Peyer's patch (tissue), 4 donors: ENCODE measurements around the gene BMPR1B. TPM values are rescaled to one million over a fixed set of nuclear protein-coding genes. Genes with fewer than 3 reads are reported as not detected.

ENCODE experiments used
- DNase-seq, 3 donors: peaks; one replicate each; pipeline ENCODE4 v3.0.0-alpha.2; 2017 to 2019
- H3K27ac ChIP-seq, 4 donors: fragments of 200-600 bp; sonication (generic); one replicate each; pipeline ENCODE4 v1.5.1; 2016 to 2019
- H3K27me3 ChIP-seq, 2 donors: fragments of 200-600 bp; sonication (generic); one replicate each; pipeline ENCODE4 v1.5.1; 2019
- H3K36me3 ChIP-seq, 3 donors: fragments of 200-600 bp; sonication (generic); one replicate each; pipeline ENCODE4 v1.5.1; 2016 to 2019
- H3K4me1 ChIP-seq, 4 donors: fragments of 200-600 bp; sonication (generic); one replicate each; pipeline ENCODE4 v1.5.1; 2016 to 2019
- H3K4me3 ChIP-seq, 4 donors: fragments of 200-600 bp; sonication (generic); 1 replicate in 3 of 4; 2 replicates in 1 of 4; pipeline ENCODE4 v1.5.1; 2016 to 2019; ENCODE audit warnings: mild to moderate bottlenecking in 1 of 4
- H3K9me3 ChIP-seq, 4 donors: fragments of 200-600 bp; sonication (generic); one replicate each; pipeline ENCODE4 v1.5.1; 2016 to 2019; ENCODE audit warnings: mild to moderate bottlenecking in 1 of 4
- CTCF ChIP-seq, 6 experiments: fragments of 450-650 bp in 4 of 6; fragments of 200-600 bp in 2 of 6; sonication (generic) in 1 of 6; IDR thresholded peaks; one replicate each; pipeline ENCODE4 v1.5.1; 2017 to 2019; ENCODE audit warnings: antibody characterized with exemption in 6 of 6, mild to moderate bottlenecking in 3 of 6, moderate library complexity in 1 of 6
- POLR2A ChIP-seq, 2 donors: fragments of 450-650 bp; IDR thresholded peaks; one replicate each; pipeline ENCODE4 v1.5.1; 2017; ENCODE audit warnings: antibody characterized with exemption in 2 of 2, mild to moderate bottlenecking in 2 of 2, moderate library complexity in 2 of 2
- total RNA-seq, 4 donors: library from RNA; depleted of rRNA; stranded (reverse); fragments of >200 nt; gene quantifications; one replicate each; pipeline ENCODE4 v1.1.0, GENCODE V29; 2016

Gene BMPR1B
- total RNA-seq, 4 donors from 2014 or later: not detected

DNA sequence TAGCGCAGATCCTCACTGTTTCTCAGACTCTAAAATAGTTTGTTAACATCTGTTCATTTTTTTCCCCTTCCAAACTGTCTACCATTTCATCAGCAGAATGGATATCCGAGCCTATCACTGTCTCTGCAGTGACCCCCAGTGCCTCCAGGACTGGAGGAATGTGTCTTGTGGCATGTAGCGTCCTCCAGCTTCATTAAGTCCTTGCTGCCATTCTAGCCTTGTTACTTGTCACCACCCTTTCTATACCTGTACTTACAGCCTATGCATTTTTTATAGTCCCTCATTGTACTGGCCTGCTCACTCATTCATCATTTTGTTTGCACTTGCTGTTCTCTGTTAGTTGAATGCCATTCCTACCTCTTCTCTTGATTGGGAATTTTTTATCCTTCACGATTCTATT lies 179.1 kb downstream of the BMPR1B start:
- DNase-seq: no peak
- no peaks in the 10 kb centered on the region for H3K27me3 ChIP-seq
- H3K36me3 ChIP-seq: no peaks in the 10 kb centered on the region
- TF ChIP-seq CTCF (IDR thresholded peaks at IDR 0.05) (no peak), POLR2A (IDR thresholded peaks at IDR 0.05) (no peak)
- H3K9me3 ChIP-seq: no peaks in the 10 kb centered on the region
- no peak overlapping the region for H3K4me3 ChIP-seq
- no peak overlapping the region for H3K27ac ChIP-seq
- no peaks in the 10 kb centered on the region for H3K4me1 ChIP-seq

GRCh38 chr4:94939791-94940519 lies 182.2 kb downstream of the BMPR1B start:
- no peaks in the 10 kb centered on the region for H3K36me3 ChIP-seq
- H3K4me3 ChIP-seq: no peak overlapping the region
- H3K4me1 ChIP-seq: no peaks in the 10 kb centered on the region
- no peak overlapping the region for H3K27ac ChIP-seq
- no peaks in the 10 kb centered on the region for H3K9me3 ChIP-seq
- TF ChIP-seq CTCF (IDR thresholded peaks at IDR 0.05) (no peak), POLR2A (IDR thresholded peaks at IDR 0.05) (no peak)
- no peaks in the 10 kb centered on the region for H3K27me3 ChIP-seq
- DNase-seq: no peak

DNA sequence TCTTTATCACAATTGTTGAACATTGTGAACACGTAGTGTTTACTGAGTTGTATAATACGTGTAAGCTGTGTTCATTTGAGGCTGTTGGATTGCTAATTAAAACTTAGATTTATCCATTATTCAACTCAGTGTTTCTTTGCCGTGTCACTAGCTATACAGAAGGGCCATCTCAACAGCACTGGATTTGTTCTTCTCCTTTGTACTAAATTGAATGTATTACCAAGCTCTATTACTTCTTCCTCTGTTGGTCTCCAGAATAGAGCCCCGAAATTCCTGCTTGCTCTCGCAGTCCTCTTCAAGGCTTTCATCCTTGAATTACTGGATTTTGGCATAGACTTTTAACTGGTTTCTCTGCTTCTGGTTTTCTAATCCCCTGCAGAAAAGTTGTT lies 182.8 kb downstream of the BMPR1B start:
- H3K27me3 ChIP-seq: no peaks in the 10 kb centered on the region
- DNase-seq: no peak
- no peak for TF ChIP-seq CTCF (IDR thresholded peaks at IDR 0.05)
- no peak for TF ChIP-seq POLR2A (IDR thresholded peaks at IDR 0.05)
- no peaks in the 10 kb centered on the region for H3K36me3 ChIP-seq
- no peaks in the 10 kb centered on the region for H3K9me3 ChIP-seq
- H3K4me3 ChIP-seq: no peak overlapping the region
- no peak overlapping the region for H3K27ac ChIP-seq
- no peaks in the 10 kb centered on the region for H3K4me1 ChIP-seq

- H3K4me3 ChIP-seq: no peak overlapping the region
- H3K27ac ChIP-seq: no peak overlapping the region
- no peaks in the 10 kb centered on the region for H3K9me3 ChIP-seq
- no peaks in the 10 kb centered on the region for H3K36me3 ChIP-seq
- no peaks in the 10 kb centered on the region for H3K27me3 ChIP-seq
- H3K4me1 ChIP-seq: no peaks in the 10 kb centered on the region
- no peak for TF ChIP-seq POLR2A (IDR thresholded peaks at IDR 0.05)
- TF ChIP-seq CTCF (IDR thresholded peaks at IDR 0.05): no peak
- no peak for DNase-seq
Observed at GRCh38 chr4:94941706-94942105, 184.0 kb downstream of the BMPR1B start.

DNA sequence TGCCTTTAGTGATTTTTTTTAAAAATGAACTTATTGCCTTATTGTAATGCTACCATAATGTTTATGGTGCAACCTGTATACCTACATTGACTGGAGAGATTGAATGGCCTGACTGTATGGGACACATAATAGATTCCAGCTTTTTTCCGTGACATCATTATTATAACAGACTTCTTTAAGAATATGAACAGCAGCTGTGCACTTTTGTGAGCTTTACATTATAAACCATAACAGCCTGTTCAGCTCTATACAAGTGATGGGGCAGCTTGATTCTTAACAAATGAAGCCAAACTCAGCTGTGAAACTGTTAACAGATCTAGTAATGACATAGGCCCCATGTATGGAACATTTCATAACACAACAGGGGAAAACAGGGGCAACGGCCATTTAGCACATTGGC lies 187.0 kb downstream of the BMPR1B start:
- H3K4me3 ChIP-seq: no peak overlapping the region
- H3K27me3 ChIP-seq: no peaks in the 10 kb centered on the region
- H3K4me1 ChIP-seq: no peaks in the 10 kb centered on the region
- H3K27ac ChIP-seq: no peak overlapping the region
- DNase-seq: no peak
- TF ChIP-seq CTCF (IDR thresholded peaks at IDR 0.05) (no peak), POLR2A (IDR thresholded peaks at IDR 0.05) (no peak)
- no peaks in the 10 kb centered on the region for H3K36me3 ChIP-seq
- H3K9me3 ChIP-seq: no peaks in the 10 kb centered on the region
